ENCODE results near the gene CHKB. TPM values are rescaled to one million over a fixed set of nuclear protein-coding genes. Genes with fewer than 3 reads are reported as not detected.

The CHKB gene
- total RNA-seq, 1 donor from 2014 or later = 88.1 TPM

GRCh38 chr22:50597097-50597496 is 14.4 kb upstream of the CHKB start:
- no peak for TF ChIP-seq CTCF (conservative IDR thresholded peaks at IDR 0.05)
- Mint-ChIP-seq H3K4me3 (peak overlapping the region; percentile 72), H3K36me3 (ENCODE audit: low read depth) (peaks cover 8% of the 10 kb centered on the region), H3K27ac (ENCODE audit: unreplicated experiment) (no peak overlapping the region), H3K4me1 (peaks cover 12% of the 10 kb centered on the region), H3K9me3 (no peaks in the 10 kb centered on the region), H3K27me3 (ENCODE audit: low read depth) (peaks cover 5% of the 10 kb centered on the region)
- DNase-seq (ENCODE audit: low read depth, low spot score) = no peak

- Mint-ChIP-seq H3K27me3 (ENCODE audit: low read depth) (peaks cover 5% of the 10 kb centered on the region), H3K36me3 (ENCODE audit: low read depth) (peaks cover 8% of the 10 kb centered on the region), H3K27ac (ENCODE audit: unreplicated experiment) (no peak overlapping the region), H3K4me3 (no peak overlapping the region), H3K9me3 (no peaks in the 10 kb centered on the region), H3K4me1 (peaks cover 5% of the 10 kb centered on the region)
- TF ChIP-seq CTCF (conservative IDR thresholded peaks at IDR 0.05) = no peak
- DNase-seq (ENCODE audit: low read depth, low spot score) = no peak
Measured at GRCh38 chr22:50595189-50595588, 12.5 kb upstream of the CHKB start.

GRCh38 chr22:50587407-50587806 is 4.8 kb upstream of the CHKB start:
- DNase-seq (ENCODE audit: low read depth, low spot score) = no peak
- TF ChIP-seq CTCF (conservative IDR thresholded peaks at IDR 0.05) = no peak
- H3K27ac Mint-ChIP-seq (ENCODE audit: unreplicated experiment) = no peak overlapping the region
- H3K4me1 Mint-ChIP-seq = peaks cover 7% of the 10 kb centered on the region
- no peaks in the 10 kb centered on the region for H3K9me3 Mint-ChIP-seq
- peak overlapping the region; percentile 45 for H3K4me3 Mint-ChIP-seq
- no peaks in the 10 kb centered on the region for H3K36me3 Mint-ChIP-seq (ENCODE audit: low read depth)
- no peaks in the 10 kb centered on the region for H3K27me3 Mint-ChIP-seq (ENCODE audit: low read depth)

GRCh38 chr22:50586416-50586815 is 3.8 kb upstream of the CHKB start:
- DNase-seq (ENCODE audit: low read depth, low spot score) = no peak
- no peak overlapping the region for H3K27ac Mint-ChIP-seq (ENCODE audit: unreplicated experiment)
- no peaks in the 10 kb centered on the region for H3K36me3 Mint-ChIP-seq (ENCODE audit: low read depth)
- peak overlapping the region; percentile 34 for H3K4me3 Mint-ChIP-seq
- peaks cover 7% of the 10 kb centered on the region for H3K4me1 Mint-ChIP-seq
- H3K9me3 Mint-ChIP-seq = no peaks in the 10 kb centered on the region
- no peak for TF ChIP-seq CTCF (conservative IDR thresholded peaks at IDR 0.05)
- H3K27me3 Mint-ChIP-seq (ENCODE audit: low read depth) = no peaks in the 10 kb centered on the region

- TF ChIP-seq CTCF (conservative IDR thresholded peaks at IDR 0.05) = no peak
- DNase-seq (ENCODE audit: low read depth, low spot score) = no peak
- H3K9me3 Mint-ChIP-seq = no peaks in the 10 kb centered on the region
- peak overlapping the region; percentile 34 for H3K4me3 Mint-ChIP-seq
- no peaks in the 10 kb centered on the region for H3K36me3 Mint-ChIP-seq (ENCODE audit: low read depth)
- H3K27ac Mint-ChIP-seq (ENCODE audit: unreplicated experiment) = no peak overlapping the region
- H3K4me1 Mint-ChIP-seq = peaks cover 7% of the 10 kb centered on the region
- H3K27me3 Mint-ChIP-seq (ENCODE audit: low read depth) = no peaks in the 10 kb centered on the region
Measured at GRCh38 chr22:50585781-50586180, 3.1 kb upstream of the CHKB start.

GRCh38 chr22:50585238-50585637 is 2.6 kb upstream of the CHKB start:
- no peak for DNase-seq (ENCODE audit: low read depth, low spot score)
- TF ChIP-seq CTCF (conservative IDR thresholded peaks at IDR 0.05) = no peak
- H3K4me1 Mint-ChIP-seq = peaks cover 7% of the 10 kb centered on the region
- H3K9me3 Mint-ChIP-seq = no peaks in the 10 kb centered on the region
- H3K27ac Mint-ChIP-seq (ENCODE audit: unreplicated experiment) = no peak overlapping the region
- H3K36me3 Mint-ChIP-seq (ENCODE audit: low read depth) = no peaks in the 10 kb centered on the region
- no peaks in the 10 kb centered on the region for H3K27me3 Mint-ChIP-seq (ENCODE audit: low read depth)
- H3K4me3 Mint-ChIP-seq = peak overlapping the region; percentile 35
